ENCODE results near the gene SOX5. TPM values are rescaled to one million over a fixed set of nuclear protein-coding genes. Genes with fewer than 3 reads are reported as not detected.

The SOX5 gene
- total RNA-seq (2021): 2.3 and 3.1 TPM in 2 replicates
- long read RNA-seq, partial matches to known transcripts: 2 of 6 reads
- long read RNA-seq, other reads (novel, unspliced or antisense): 3 of 6 reads

GRCh38 chr12:23949348-23950209, at the start of gene SOX5:
Gene SOX5 (minus strand): TSS chr12:23949670. CDS start chr12:23949601, 69 bp downstream.
- Mint-ChIP-seq H3K4me3 (no peak within 1 kb of the TSS), H3K36me3 (ENCODE audit: insufficient read depth in 1 of 3, low read depth in 3 of 3) (no peaks in the 10 kb centered on the region), H3K9me3 (no peaks in the 10 kb centered on the region), H3K27me3 (ENCODE audit: low read depth) (peaks cover 2% of the 10 kb centered on the region; the same call in 1 of the 2 replicates), H3K27ac (no peak within 1 kb of the TSS), H3K4me1 (no peaks in the 10 kb centered on the region)
- Histone ChIP-seq H3K4me2 (ENCODE audit: insufficient read depth, insufficient read length, low read length) (peak within 1 kb of the TSS; percentile 90), H3K14ac (ENCODE audit: insufficient read depth, low read length) (no peak within 1 kb of the TSS), H4K8ac (replicated peaks; ENCODE audit: insufficient read length, low read depth, low read length) (no peak within 1 kb of the TSS), H2BK15ac (ENCODE audit: low read depth, low read length) (no peak within 1 kb of the TSS), H3K79me1 (ENCODE audit: insufficient read depth, low read depth, low read length, poor library complexity, severe bottlenecking) (no peaks in the 10 kb centered on the region), H3K27me3 (ENCODE audit: insufficient read depth, low read length) (no peaks in the 10 kb centered on the region; the same call in 1 of the 2 replicates), H4K91ac (ENCODE audit: insufficient read length, low read depth, low read length) (no peak within 1 kb of the TSS), H2BK12ac (ENCODE audit: insufficient read length, low read depth, low read length) (no peak within 1 kb of the TSS), H2BK20ac (ENCODE audit: low read depth, low read length, poor library complexity, severe bottlenecking) (no peak within 1 kb of the TSS), H3K23me2 (ENCODE audit: insufficient read length, low read depth, low read length, poor library complexity, severe bottlenecking) (peaks cover 10% of the 10 kb centered on the region), H4K20me1 (ENCODE audit: control insufficient read depth, insufficient read depth, insufficient read length) (no peaks in the 10 kb centered on the region), H3K9ac (ENCODE audit: extremely low read depth, insufficient read length, low read length) (no peak within 1 kb of the TSS), H3K4me1 (ENCODE audit: insufficient read depth, low read length) (no peaks in the 10 kb centered on the region), H2AK5ac (ENCODE audit: insufficient read length, low read length) (no peak within 1 kb of the TSS), H2AFZ (ENCODE audit: low read length) (peak within 1 kb of the TSS; percentile 23), H3K9me3 (ENCODE audit: control insufficient read depth, low read depth, low read length) (no peaks in the 10 kb centered on the region), H3K27ac (ENCODE audit: insufficient read length, low read depth, low read length) (no peak within 1 kb of the TSS), H4K5ac (ENCODE audit: insufficient read length, low read depth, low read length) (no peak within 1 kb of the TSS), H2BK5ac (ENCODE audit: insufficient read length, low read length) (no peak within 1 kb of the TSS), H3K23ac (ENCODE audit: insufficient read length, low read depth, low read length) (no peak within 1 kb of the TSS), H3K79me2 (ENCODE audit: insufficient read depth, low read length) (no peaks in the 10 kb centered on the region), H3T11ph (ENCODE audit: low read length) (no peak within 1 kb of the TSS), H3K18ac (ENCODE audit: insufficient read length, low read depth, low read length) (no peak within 1 kb of the TSS), H3K4ac (ENCODE audit: low read depth, low read length) (no peak within 1 kb of the TSS), H3K56ac (ENCODE audit: insufficient read length, low read depth, low read length) (no peak within 1 kb of the TSS), H2BK120ac (ENCODE audit: low read depth, low read length, poor library complexity, severe bottlenecking) (no peak within 1 kb of the TSS)
- DNase-seq: peak; percentile 61
- no peak for TF ChIP-seq CTCF (conservative IDR thresholded peaks at IDR 0.05)
- WGBS (ENCODE audit: extremely low coverage, insufficient read length, low lambda C conversion rate): no CpG with 5 or more reads among the region's 13 CpGs

Measured in H9 (cell line).